Epithelial cell of esophagus (primary cell): Measurements from ENCODE around the gene BCL7A.

Source experiments
- DNase-seq: peaks from one replicate; pipeline ENCODE4 v3.0.0; 2010; ENCODE audit warnings: low read depth
- H3K4me3 ChIP-seq: 2 replicates; pipeline ENCODE4 v1.5.1; 2011; ENCODE audit warnings: mild to moderate bottlenecking, low read length, control low read depth
- TF ChIP-seq, protein P1 (sequence below): IDR thresholded peaks from 2 replicates; pipeline ENCODE4 v1.5.1; 2011; ENCODE audit warnings: low read depth, mild to moderate bottlenecking, low read length, control low read depth, inconsistent platforms; ENCODE audit not compliant: insufficient read depth; ENCODE audit errors: missing control alignments

Gene BCL7A

DNA sequence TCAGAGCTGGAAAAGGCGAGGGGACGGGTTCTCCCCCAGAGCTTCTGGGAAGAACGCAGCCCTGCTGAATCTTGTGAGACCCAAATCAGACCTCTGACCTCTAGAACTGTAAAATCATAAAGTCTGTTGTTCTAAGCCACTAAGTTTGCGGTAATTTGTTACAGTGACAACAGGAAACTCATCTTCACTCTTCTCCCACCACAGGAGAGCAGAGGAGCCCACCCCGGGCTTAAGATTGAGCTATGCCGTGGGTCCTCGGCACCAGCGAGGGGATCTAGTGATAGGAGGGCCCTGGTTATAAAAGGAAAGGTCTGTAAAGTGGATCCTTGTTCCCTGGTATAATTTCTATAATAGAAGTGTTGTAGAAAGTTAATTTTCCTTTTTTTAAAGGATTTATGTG is 64.4 kb downstream of the BCL7A start:
- DNase-seq, result no peak
- H3K4me3 ChIP-seq, result no peak overlapping the region
- TF ChIP-seq, protein P1, sequence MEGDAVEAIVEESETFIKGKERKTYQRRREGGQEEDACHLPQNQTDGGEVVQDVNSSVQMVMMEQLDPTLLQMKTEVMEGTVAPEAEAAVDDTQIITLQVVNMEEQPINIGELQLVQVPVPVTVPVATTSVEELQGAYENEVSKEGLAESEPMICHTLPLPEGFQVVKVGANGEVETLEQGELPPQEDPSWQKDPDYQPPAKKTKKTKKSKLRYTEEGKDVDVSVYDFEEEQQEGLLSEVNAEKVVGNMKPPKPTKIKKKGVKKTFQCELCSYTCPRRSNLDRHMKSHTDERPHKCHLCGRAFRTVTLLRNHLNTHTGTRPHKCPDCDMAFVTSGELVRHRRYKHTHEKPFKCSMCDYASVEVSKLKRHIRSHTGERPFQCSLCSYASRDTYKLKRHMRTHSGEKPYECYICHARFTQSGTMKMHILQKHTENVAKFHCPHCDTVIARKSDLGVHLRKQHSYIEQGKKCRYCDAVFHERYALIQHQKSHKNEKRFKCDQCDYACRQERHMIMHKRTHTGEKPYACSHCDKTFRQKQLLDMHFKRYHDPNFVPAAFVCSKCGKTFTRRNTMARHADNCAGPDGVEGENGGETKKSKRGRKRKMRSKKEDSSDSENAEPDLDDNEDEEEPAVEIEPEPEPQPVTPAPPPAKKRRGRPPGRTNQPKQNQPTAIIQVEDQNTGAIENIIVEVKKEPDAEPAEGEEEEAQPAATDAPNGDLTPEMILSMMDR, result no peak

DNA sequence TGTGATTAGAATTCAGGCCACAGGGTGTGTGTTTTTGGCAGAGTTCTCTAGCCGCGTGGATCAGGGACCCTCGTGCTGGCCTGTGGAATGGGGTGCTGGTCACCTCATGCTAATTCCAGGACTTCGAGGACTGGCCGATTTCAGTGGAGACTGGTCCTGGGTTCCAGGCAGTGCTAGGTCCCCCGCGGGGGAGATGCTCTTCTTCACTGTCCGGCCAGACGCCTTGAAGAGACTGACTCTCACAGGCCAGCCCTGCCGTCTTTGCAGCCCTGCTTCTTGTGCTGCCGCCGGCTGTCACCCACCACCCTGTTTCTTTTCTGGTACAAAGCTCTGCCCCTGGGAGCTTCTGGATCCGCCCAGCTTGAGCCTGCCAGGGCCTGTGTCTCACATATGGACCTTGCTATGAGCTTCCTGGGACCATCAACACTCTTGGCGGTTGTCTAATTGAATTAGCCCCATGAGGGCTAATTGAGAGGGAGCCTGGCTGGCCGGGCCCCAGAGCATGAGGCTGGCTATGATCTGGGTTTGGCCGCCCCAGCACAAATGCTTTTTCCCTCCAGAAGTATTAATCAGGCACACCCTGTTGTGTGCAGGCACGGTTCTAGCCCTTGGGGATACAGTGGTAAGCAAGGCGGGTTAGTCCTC is 65.1 kb downstream of the BCL7A start:
- H3K4me3 ChIP-seq, result no peak overlapping the region
- TF ChIP-seq, protein P1, result no peak
- no peak for DNase-seq

DNA sequence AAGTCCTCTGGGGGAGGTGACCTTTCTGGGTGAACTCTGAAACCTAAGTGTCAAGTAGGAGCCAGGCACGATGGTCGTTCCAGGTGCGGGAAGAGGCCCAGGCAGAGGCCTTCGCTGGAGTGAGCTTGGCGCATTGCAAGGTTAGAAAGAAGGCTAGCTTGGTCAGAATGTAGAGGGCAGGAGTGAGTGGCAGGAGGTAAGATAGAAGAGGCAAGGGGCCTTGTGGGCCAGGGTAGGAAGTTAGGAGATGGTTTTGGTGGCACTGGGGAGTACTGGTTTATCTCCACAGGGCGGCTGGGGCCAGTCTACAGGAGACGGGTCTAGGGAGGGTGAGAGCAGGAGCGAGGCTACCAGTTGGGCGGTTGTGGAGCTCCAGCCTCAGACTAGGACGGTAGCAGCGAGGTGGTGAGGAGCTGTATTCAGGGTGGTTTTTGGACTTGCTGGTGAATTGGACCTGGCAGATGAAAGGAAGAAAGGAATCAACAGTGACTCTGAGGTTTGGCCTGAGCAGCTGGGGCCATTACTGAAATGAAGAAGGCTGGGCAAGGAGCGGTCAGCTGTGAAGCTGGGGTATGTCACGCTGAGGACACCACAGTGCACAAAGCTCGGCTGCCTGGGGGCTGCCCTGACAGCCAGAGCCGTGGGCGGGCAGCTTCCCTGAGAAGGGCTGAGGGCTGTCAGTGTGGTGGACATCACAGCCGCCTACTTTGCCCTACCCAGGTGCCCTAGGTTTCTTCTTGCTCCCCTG is 65.9 kb downstream of the BCL7A start:
- H3K4me3 ChIP-seq, result no peak overlapping the region
- no peak for DNase-seq
- TF ChIP-seq, protein P1, result no peak

DNA sequence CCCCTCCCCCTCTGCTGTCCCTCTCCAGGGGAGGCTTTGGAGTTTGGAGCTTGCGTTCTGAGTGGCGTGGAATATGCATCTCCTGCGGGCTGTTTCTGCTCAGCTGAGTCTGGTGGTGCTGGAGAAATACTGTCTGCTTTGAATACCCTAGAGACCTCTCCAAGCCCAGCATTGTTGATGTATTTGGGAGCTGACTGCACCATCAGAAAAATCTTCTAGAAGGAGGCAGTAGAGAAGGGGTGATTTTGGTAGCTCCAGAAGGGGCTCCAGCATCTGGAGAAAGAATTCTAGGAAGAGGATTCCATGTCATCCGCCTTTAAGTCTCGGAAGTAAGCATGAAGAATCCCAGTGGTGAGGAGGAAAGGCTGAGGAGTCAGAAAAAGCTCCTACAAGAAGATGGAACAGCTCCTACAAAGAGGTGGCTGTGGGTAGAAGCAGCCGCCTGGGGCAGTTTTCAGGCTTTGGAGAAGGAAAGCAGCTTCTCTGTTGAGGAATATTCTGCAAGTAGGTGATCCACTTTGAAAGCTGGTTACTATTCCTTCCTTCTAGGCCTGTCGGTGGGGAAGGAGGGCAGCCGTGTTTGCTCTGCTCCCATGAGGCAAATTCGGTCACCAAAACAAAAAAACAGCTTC is 66.6 kb downstream of the BCL7A start:
- no peak overlapping the region for H3K4me3 ChIP-seq
- DNase-seq, result no peak
- TF ChIP-seq, protein P1, result no peak

DNA sequence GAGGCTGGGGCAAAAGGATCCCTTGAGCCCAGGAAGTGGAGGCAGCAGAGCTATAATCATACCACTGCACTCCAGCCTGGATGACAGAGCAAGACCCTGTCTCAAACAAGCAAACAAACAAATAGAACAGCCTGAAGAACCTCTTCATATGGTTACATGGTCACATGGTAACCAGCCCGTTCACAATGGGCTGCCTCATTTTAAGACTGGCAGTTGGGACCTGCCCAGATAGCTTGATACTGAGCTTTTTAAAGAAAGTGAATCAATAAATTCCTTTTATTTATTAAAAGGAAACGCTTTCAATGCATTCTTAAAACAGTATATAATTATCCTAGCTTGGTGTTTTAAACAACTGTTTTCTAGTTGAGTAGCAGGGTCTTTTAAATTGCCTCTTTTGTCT is 67.4 kb downstream of the BCL7A start:
- H3K4me3 ChIP-seq, result no peak overlapping the region
- DNase-seq, result no peak
- TF ChIP-seq, protein P1, result no peak

DNA sequence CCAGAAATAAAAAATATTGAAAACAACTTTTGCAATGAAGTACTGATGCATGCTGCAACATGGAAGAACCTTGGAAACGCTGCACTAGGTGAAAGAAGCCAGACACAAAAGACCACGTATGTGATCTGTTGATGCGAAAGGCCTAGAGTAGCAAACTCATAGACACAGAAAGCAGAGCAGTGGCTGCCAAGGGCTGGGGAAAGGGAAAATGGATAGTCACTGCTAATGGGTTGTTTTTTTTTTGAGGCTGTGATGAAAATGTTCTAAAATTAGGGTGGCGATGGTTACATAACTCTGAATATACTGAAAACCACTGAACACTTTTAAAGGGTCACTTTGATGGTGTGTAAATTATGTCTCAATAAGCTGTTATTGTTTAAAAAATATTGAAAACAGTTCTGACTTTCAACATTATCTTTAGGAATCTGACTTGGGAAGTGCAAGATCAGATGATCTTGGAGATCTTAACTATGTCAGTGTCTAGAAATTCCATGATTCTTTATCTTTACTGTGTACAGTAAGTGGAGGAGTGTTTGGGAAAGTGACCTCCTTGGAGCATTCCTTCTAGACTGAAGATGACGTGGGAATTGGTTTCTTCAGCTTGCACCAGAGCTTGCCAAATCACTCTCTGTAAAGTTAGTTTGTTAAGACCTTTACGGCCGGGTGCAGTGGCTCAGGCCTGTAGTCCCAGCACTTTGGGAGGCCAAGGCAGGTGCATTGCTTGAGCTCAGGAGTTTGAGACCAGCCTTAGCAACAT is 69.3 kb downstream of the BCL7A start:
- no peak for DNase-seq

More for the DNA sequence above, 69.3 kb downstream of the BCL7A start:
- no peak overlapping the region for H3K4me3 ChIP-seq
- TF ChIP-seq, protein P1, result no peak
